ENCODE data around the gene TERB1.

DNA sequence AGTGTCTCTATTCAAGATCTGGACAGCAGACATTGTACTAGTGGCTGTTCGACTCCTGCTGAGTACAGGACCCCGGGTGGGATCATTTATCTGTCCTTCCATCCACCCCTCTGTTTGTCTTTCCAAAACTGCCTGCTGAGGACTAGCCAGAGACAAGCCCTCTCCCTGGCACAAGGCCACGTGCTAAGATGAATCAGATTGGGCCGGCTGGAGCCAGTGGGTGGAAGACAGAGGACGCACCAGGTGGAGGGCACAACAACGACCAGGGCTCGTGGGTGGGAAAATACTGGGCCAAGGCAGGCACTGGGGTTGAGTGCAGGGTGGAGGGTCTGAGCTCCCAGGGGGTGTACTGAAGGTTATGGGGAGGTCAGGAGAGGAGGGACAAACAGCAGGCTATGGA is 41.4 kb upstream of the TERB1 start:
- no peak for TF ChIP-seq ZBTB7A (tag by site-specific recombination; IDR thresholded peaks at IDR 0.05; ENCODE audit: low read depth)
- no peak for TF ChIP-seq ZNF561 (tag by site-specific recombination; IDR thresholded peaks at IDR 0.05; ENCODE audit: borderline replicate concordance)
- no peak for TF ChIP-seq CTCF (tag by site-specific recombination; IDR thresholded peaks at IDR 0.05)
- no peak for TF ChIP-seq ZNF777 (tag by site-specific recombination; IDR thresholded peaks at IDR 0.05; ENCODE audit: borderline replicate concordance)
- TF ChIP-seq ZNF391 (tag by site-specific recombination; IDR thresholded peaks at IDR 0.05; ENCODE audit: borderline replicate concordance, low read depth) = no peak
- TF ChIP-seq YY1 (tag by site-specific recombination; IDR thresholded peaks at IDR 0.05) = no peak
- TF ChIP-seq ZNF514 (tag by site-specific recombination; IDR thresholded peaks at IDR 0.05) = no peak
- TF ChIP-seq, protein P1, sequence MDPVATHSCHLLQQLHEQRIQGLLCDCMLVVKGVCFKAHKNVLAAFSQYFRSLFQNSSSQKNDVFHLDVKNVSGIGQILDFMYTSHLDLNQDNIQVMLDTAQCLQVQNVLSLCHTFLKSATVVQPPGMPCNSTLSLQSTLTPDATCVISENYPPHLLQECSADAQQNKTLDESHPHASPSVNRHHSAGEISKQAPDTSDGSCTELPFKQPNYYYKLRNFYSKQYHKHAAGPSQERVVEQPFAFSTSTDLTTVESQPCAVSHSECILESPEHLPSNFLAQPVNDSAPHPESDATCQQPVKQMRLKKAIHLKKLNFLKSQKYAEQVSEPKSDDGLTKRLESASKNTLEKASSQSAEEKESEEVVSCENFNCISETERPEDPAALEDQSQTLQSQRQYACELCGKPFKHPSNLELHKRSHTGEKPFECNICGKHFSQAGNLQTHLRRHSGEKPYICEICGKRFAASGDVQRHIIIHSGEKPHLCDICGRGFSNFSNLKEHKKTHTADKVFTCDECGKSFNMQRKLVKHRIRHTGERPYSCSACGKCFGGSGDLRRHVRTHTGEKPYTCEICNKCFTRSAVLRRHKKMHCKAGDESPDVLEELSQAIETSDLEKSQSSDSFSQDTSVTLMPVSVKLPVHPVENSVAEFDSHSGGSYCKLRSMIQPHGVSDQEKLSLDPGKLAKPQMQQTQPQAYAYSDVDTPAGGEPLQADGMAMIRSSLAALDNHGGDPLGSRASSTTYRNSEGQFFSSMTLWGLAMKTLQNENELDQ (tag by site-specific recombination; IDR thresholded peaks at IDR 0.05; ENCODE audit: low read depth) = no peak
- TF ChIP-seq ZBTB1 (tag by site-specific recombination; IDR thresholded peaks at IDR 0.05) = no peak

Measured in HEK293 (cell line).